SK-N-SH treated with all-trans-retinoic acid at 6 μM for 48 hours (cell line): ENCODE data around the gene ADAMTSL3.

Experiments
- GLIS3 ChIP-seq: fragments of 250-450 bp; sonication (Bioruptor Pico); IDR thresholded peaks from 2 replicates; pipeline ENCODE4 v1.5.0; 2020; ENCODE audit warnings: mild to moderate bottlenecking, moderate library complexity
- ISL1 ChIP-seq: fragments of 250-450 bp; sonication (Bioruptor Pico); IDR thresholded peaks from 2 replicates; pipeline ENCODE4 v2.1.2; 2022; ENCODE audit warnings: mild to moderate bottlenecking, moderate library complexity
- OSR1 ChIP-seq: fragments of 250-450 bp; sonication (Bioruptor Pico); IDR thresholded peaks from 2 replicates; pipeline ENCODE4 v1.8.0; 2022; ENCODE audit warnings: moderate library complexity, mild to moderate bottlenecking, inconsistent platforms
- PATZ1 ChIP-seq: fragments of 250-450 bp; sonication (Bioruptor Pico); IDR thresholded peaks from 2 replicates; pipeline ENCODE4 v1.8.0; 2020; ENCODE audit warnings: mild to moderate bottlenecking, moderate library complexity, borderline replicate concordance
- PPARA ChIP-seq: fragments of 250-450 bp; sonication (Bioruptor Pico); IDR thresholded peaks from 2 replicates; pipeline ENCODE4 v1.5.0; 2020; ENCODE audit warnings: mild to moderate bottlenecking, borderline replicate concordance
- SNAI2 ChIP-seq: fragments of 250-450 bp; sonication (Bioruptor Pico); IDR thresholded peaks from 2 replicates; pipeline ENCODE4 v1.5.0; 2020; ENCODE audit warnings: mild to moderate bottlenecking, moderate library complexity
- ZNF565 ChIP-seq: fragments of 450-650 bp; formaldehyde crosslinking; conservative IDR thresholded peaks from 2 replicates; pipeline ENCODE4 v1.5.0; 2020; ENCODE audit warnings: low read depth, mild to moderate bottlenecking, moderate library complexity

DNA sequence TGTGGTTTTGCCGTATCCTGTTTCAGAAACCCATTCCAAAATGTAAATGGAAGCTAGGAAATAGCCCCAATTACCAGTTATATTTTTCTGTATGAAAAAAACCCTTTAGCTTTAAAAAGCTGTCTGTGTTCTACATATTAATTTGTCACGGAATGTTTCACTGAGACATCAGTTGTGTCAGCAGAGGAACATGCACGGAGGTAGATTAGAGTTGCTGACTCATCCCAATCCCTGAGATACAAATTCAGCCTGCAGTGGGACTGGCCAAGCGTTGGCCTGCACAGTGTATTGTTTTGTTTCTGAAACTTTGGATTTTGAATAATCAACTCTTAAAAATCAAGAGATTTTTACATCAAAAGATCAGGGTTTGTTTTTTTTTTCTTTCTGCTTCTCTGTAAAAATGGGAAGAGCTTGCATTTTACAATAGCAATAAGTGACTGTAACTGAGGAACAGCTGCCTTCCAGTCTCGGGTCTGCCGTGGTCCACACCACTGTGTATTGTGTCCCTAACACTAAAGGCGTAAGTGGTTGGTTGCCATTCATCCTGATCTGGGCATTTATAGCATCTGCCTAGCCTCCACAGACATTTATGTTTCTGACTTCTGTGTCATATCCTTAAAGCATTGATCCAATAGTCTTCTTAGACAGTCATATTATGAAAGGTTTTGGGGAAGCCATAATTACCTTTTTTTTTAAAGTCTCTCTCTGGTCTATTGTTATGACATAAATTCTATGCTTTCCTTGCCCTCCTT, 218.1 kb downstream of the ADAMTSL3 start:
- no peak for TF ChIP-seq ISL1 (CRISPR knock-in tag)
- TF ChIP-seq ZNF565, result no peak
- no peak for TF ChIP-seq PPARA
- no peak for TF ChIP-seq SNAI2 (CRISPR knock-in tag)
- TF ChIP-seq PATZ1 (CRISPR knock-in tag), result no peak
- no peak for TF ChIP-seq OSR1 (CRISPR knock-in tag)
- no peak for TF ChIP-seq GLIS3 (CRISPR knock-in tag)
